ENCODE results near the gene HMCN2.

GRCh38 chr9:130431536-130432303, 166.2 kb downstream of the HMCN2 start:
- TF ChIP-seq, protein P1, sequence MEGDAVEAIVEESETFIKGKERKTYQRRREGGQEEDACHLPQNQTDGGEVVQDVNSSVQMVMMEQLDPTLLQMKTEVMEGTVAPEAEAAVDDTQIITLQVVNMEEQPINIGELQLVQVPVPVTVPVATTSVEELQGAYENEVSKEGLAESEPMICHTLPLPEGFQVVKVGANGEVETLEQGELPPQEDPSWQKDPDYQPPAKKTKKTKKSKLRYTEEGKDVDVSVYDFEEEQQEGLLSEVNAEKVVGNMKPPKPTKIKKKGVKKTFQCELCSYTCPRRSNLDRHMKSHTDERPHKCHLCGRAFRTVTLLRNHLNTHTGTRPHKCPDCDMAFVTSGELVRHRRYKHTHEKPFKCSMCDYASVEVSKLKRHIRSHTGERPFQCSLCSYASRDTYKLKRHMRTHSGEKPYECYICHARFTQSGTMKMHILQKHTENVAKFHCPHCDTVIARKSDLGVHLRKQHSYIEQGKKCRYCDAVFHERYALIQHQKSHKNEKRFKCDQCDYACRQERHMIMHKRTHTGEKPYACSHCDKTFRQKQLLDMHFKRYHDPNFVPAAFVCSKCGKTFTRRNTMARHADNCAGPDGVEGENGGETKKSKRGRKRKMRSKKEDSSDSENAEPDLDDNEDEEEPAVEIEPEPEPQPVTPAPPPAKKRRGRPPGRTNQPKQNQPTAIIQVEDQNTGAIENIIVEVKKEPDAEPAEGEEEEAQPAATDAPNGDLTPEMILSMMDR (IDR thresholded peaks at IDR 0.05): no peak
- no peak for TF ChIP-seq POLR2A (IDR thresholded peaks at IDR 0.05)

All from upper lobe of left lung (tissue), 4 donors.